ENCODE results near the gene HOXA4.

HOXA4 gene

GRCh38 chr7:27126596-27127327 lies 3.8 kb downstream of the HOXA4 start:
- TF ChIP-seq POLR2A (IDR thresholded peaks at IDR 0.05; ENCODE audit: low read depth, low read length) (no peak), PAX5 (IDR thresholded peaks at IDR 0.05; ENCODE audit: insufficient read depth, low read length, severe bottlenecking) (no peak), POU2F2 (IDR thresholded peaks at IDR 0.05; ENCODE audit: low read depth, low read length) (no peak), SPI1 (IDR thresholded peaks at IDR 0.05; ENCODE audit: low read depth, low read length) (no peak), TAF1 (IDR thresholded peaks at IDR 0.05; ENCODE audit: low read depth, low read length) (no peak), POLR2AphosphoS5 (IDR thresholded peaks at IDR 0.05; ENCODE audit: low read depth, low read length) (no peak)
- DNase-seq (ENCODE audit: insufficient read length, low spot score) (no peak), FAIRE-seq (no peak)

GRCh38 chr7:27125986-27126394 lies 4.6 kb downstream of the HOXA4 start:
- no peak for FAIRE-seq
- TF ChIP-seq POU2F2 (IDR thresholded peaks at IDR 0.05; ENCODE audit: low read depth, low read length) (no peak), POLR2AphosphoS5 (IDR thresholded peaks at IDR 0.05; ENCODE audit: low read depth, low read length) (no peak), TAF1 (IDR thresholded peaks at IDR 0.05; ENCODE audit: low read depth, low read length) (no peak), PAX5 (IDR thresholded peaks at IDR 0.05; ENCODE audit: insufficient read depth, low read length, severe bottlenecking) (no peak), SPI1 (IDR thresholded peaks at IDR 0.05; ENCODE audit: low read depth, low read length) (no peak), POLR2A (IDR thresholded peaks at IDR 0.05; ENCODE audit: low read depth, low read length) (no peak)
- DNase-seq (ENCODE audit: insufficient read length, low spot score): no peak

DNA sequence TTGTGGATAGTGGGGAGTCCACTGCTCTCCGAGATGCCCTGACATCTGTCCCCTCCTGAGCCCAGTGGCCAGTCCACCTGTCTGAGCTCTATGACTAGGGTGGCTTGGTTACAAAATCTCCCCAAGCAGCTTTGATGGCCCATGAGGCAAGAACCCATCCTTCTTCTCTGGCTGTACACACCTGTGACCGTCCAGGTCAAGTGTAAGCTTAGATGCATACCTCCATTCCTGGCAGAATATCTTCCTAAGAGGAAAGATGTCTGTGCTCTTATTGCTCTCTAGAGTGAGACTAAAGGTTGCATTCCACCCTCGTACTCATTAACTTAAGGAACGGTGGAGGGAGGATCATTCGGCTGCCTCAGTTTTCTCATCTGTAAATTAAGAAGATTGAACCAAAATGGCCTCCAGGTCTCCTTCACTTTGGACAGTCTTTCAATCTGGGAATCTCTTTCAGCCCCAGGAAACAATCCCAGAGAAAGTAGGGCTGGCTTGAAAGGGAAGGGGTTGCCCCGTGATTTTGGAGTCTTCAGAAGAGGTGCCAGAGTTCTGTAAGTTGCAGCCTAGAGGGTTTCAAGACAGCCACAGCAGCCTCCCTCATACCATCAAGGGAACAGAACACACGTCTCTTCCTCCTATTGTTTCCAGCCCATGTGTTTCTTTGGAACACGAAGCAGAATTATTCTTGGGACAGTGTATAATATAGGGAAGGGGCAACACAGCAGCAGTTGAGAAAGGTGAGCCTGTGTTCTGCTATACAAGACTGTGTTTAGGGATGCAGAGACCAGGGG lies 5.5 kb downstream of the HOXA4 start:
- FAIRE-seq (no peak), DNase-seq (ENCODE audit: insufficient read length, low spot score) (no peak)
- TF ChIP-seq PAX5 (IDR thresholded peaks at IDR 0.05; ENCODE audit: insufficient read depth, low read length, severe bottlenecking) (no peak), SPI1 (IDR thresholded peaks at IDR 0.05; ENCODE audit: low read depth, low read length) (no peak)

GRCh38 chr7:27124096-27124901 lies 6.3 kb downstream of the HOXA4 start:
- FAIRE-seq (no peak), DNase-seq (ENCODE audit: insufficient read length, low spot score) (no peak)
- TF ChIP-seq POLR2AphosphoS5 (IDR thresholded peaks at IDR 0.05; ENCODE audit: low read depth, low read length) (no peak), PAX5 (IDR thresholded peaks at IDR 0.05; ENCODE audit: insufficient read depth, low read length, severe bottlenecking) (no peak), POU2F2 (IDR thresholded peaks at IDR 0.05; ENCODE audit: low read depth, low read length) (no peak), POLR2A (IDR thresholded peaks at IDR 0.05; ENCODE audit: low read depth, low read length) (no peak), TAF1 (IDR thresholded peaks at IDR 0.05; ENCODE audit: low read depth, low read length) (no peak), SPI1 (IDR thresholded peaks at IDR 0.05; ENCODE audit: low read depth, low read length) (no peak)

DNA sequence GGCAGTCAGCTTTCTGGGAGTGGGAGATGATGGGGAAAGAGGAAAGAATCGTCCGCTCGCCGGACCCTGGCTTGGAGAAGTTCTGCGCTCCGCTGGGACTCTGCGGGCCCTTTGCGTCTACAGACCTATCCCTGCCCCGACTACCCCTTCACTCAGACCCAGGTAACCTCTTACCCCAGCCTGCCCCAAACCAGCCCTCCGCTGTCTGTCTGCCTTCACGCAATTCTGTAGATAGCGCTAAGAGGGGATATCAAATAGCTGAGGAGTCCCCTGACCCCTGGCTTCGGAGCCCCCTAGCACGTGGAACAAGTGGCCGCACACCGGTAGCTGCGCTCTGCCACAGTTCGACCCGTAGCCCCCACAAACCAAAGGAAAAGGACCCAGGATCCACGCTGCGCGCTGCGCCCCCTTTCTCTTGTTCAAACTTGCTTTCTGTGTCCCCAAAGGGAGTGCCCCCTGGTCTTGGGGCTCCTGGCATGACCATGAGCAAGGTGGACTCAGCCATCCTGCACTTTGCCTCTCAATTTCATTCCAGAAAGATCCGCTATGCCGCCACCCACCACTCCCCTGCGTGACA lies 7.0 kb downstream of the HOXA4 start:
- TF ChIP-seq POU2F2 (IDR thresholded peaks at IDR 0.05; ENCODE audit: low read depth, low read length): no peak
- TF ChIP-seq POLR2AphosphoS5 (IDR thresholded peaks at IDR 0.05; ENCODE audit: low read depth, low read length): no peak
- DNase-seq (ENCODE audit: insufficient read length, low spot score) (no peak), FAIRE-seq (no peak)

- DNase-seq (ENCODE audit: insufficient read length, low spot score): no peak
- no peak for FAIRE-seq
- TF ChIP-seq SPI1 (IDR thresholded peaks at IDR 0.05; ENCODE audit: low read depth, low read length): no peak
- TF ChIP-seq POLR2A (IDR thresholded peaks at IDR 0.05; ENCODE audit: low read depth, low read length): no peak
- TF ChIP-seq POLR2AphosphoS5 (IDR thresholded peaks at IDR 0.05; ENCODE audit: low read depth, low read length): no peak
- no peak for TF ChIP-seq POU2F2 (IDR thresholded peaks at IDR 0.05; ENCODE audit: low read depth, low read length)
- no peak for TF ChIP-seq TAF1 (IDR thresholded peaks at IDR 0.05; ENCODE audit: low read depth, low read length)
- TF ChIP-seq PAX5 (IDR thresholded peaks at IDR 0.05; ENCODE audit: insufficient read depth, low read length, severe bottlenecking): no peak
Measured at GRCh38 chr7:27123007-27123476, 7.5 kb downstream of the HOXA4 start.

- DNase-seq (ENCODE audit: insufficient read length, low spot score) (no peak), FAIRE-seq (no peak)
- no peak for TF ChIP-seq POLR2A (IDR thresholded peaks at IDR 0.05; ENCODE audit: low read depth, low read length)
- TF ChIP-seq TAF1 (IDR thresholded peaks at IDR 0.05; ENCODE audit: low read depth, low read length): no peak
- TF ChIP-seq POU2F2 (IDR thresholded peaks at IDR 0.05; ENCODE audit: low read depth, low read length): no peak
- no peak for TF ChIP-seq PAX5 (IDR thresholded peaks at IDR 0.05; ENCODE audit: insufficient read depth, low read length, severe bottlenecking)
- TF ChIP-seq POLR2AphosphoS5 (IDR thresholded peaks at IDR 0.05; ENCODE audit: low read depth, low read length): no peak
- TF ChIP-seq SPI1 (IDR thresholded peaks at IDR 0.05; ENCODE audit: low read depth, low read length): no peak
Measured at GRCh38 chr7:27122077-27122910, 8.3 kb downstream of the HOXA4 start.

DNA sequence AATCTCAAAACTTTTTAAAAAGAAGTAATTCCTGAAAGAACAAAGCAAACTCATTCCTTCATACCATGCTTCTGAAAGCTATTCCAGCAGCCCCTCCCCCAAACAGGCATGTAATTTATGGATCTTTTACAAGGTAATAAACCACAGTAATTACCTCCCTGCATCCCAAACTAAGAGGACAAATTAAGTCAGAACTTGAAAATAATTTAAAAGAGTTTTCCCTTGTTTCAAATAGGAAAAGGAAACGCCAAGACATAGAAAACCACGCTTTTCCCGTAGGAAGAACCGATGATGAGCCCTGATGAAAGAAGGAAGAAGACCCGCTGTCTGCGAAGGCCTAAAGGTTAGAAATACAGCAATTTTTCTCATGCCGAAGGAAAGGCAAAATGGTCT lies 8.9 kb downstream of the HOXA4 start:
- no peak for DNase-seq (ENCODE audit: insufficient read length, low spot score)
- no peak for FAIRE-seq
- TF ChIP-seq PAX5 (IDR thresholded peaks at IDR 0.05; ENCODE audit: insufficient read depth, low read length, severe bottlenecking): no peak
- no peak for TF ChIP-seq POLR2A (IDR thresholded peaks at IDR 0.05; ENCODE audit: low read depth, low read length)
- TF ChIP-seq SPI1 (IDR thresholded peaks at IDR 0.05; ENCODE audit: low read depth, low read length): no peak
- TF ChIP-seq POU2F2 (IDR thresholded peaks at IDR 0.05; ENCODE audit: low read depth, low read length): no peak
- TF ChIP-seq TAF1 (IDR thresholded peaks at IDR 0.05; ENCODE audit: low read depth, low read length): no peak
- no peak for TF ChIP-seq POLR2AphosphoS5 (IDR thresholded peaks at IDR 0.05; ENCODE audit: low read depth, low read length)
